GM18861 (cell line): ENCODE data around the gene TMEM156.

Experiments used
- ATAC-seq: cut with Tn5 transposase; IDR thresholded peaks from one replicate; pipeline ENCODE4 v1.9.1; 2021; ENCODE audit not compliant: unreplicated experiment

Gene TMEM156

DNA sequence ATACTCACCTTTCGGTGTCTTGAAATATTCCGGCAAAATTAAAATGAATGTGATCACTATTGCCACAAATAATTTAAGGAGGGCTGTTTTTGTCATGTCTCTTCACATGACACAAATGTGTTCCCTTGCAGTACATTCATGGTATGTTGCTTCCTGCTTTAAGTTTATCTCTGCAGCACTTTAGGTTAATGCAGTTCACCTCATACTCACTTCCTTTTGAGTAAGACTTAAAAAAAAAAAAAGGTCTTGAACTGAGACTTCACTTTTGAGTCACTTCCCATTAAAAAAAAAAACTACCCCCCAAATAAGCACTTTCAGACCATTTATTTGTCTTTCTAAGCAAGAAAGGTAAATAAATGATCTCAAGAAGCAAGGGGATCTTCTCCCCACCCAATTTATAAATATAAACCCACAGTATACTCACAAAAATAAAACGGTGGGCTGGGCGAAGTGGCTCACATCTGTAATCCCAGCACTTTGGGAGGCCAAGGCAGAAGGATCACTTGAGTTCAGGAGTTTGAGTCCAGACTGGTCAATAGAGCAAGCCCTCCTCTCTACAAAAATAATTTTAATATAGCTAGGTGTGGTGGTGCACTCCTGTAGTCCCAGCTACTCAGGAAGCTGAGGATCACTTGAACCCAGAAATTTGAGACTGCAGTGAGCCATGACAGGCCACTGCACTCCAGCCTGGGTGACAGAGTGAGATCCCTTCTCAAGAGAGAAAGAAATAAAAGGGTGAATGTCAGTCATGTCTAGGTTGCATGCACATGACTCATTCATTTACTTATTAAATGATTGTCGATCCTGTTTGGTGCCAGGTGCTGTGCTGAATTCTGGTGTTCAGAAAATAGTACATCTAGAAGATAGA, at the start of gene TMEM156:
Gene TMEM156, minus strand, starts transcription at position 192 of the 868 bp plus-strand sequence. Its CDS starts 96 bp downstream, at position 96.
- peak; percentile 58 for ATAC-seq

GRCh38 chr4:39078829-39079228, 46.6 kb upstream of the TMEM156 start:
- ATAC-seq: no peak

GRCh38 chr4:39068907-39069306, 36.7 kb upstream of the TMEM156 start:
- no peak for ATAC-seq

GRCh38 chr4:39067451-39067850, 35.2 kb upstream of the TMEM156 start:
- ATAC-seq: no peak

DNA sequence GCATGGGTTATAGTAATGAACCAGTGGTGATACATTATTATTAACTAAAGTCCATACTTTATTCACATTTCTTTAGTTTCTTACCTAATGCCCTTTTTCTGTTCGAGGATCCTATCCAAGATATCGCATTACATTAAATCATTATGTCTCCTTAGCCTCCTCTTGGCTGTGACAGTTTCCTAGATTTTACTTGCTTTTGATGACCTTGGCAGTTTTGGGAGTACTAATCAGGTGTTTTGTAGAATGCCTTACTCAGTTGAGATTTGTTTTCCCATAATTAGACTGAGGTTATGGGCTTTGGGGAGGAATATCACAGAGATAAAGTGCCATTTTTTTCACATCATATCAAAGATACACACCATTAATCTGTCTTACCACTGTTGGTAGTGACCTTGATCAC, 34.8 kb upstream of the TMEM156 start:
- ATAC-seq: no peak

DNA sequence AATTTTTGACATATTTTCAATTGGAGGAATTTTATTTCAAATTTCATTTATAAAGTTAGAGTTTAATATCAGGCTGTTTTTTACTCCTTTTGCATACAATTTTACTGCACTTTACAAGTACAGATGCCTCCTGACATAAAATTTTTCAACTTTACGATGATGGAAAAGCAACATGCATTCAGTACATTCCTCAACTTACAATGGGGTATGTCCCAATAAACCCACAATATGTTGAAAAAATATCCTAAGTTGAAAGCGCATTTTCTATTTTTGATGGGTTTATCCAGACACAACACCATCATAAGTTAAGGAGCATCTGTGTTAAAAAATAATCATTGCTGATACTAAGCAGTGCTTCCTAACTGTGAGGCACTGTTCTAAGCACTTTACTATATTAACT, 34.2 kb upstream of the TMEM156 start:
- ATAC-seq: no peak

DNA sequence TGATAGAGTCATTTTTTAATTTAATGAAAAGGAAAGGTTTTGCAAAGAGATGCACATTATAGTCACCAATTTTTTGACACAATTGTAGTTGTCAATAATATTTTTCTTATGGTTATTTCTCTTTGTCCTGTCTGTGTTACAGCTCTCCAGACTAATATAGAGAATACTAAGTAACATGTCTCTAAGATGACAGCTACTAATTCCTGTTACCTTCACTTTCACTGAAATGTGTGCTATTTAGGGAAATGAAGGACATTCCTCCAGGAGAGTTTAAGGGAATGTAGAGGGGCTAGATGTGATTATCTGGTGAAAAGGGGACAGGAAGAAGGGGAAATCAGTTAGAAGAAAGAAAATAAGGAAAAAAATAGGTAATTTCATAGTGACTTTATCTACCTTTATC, 31.2 kb upstream of the TMEM156 start:
- no peak for ATAC-seq

DNA sequence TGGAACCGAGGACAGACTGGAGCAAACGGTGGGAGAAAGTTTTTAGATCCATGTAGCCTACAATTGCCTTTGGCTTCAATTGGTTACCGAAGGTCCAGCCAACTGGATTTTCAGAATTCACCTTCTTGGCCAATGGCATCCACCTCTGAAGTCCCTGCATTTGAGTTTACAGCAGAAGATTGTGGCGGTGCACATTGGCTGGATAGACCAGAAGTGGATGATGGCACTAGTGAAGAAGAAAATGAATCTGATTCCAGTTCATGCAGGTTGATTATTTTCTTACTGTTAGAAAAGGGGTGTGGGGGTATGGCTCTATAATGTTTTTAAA, 30.5 kb upstream of the TMEM156 start:
- ATAC-seq: no peak

DNA sequence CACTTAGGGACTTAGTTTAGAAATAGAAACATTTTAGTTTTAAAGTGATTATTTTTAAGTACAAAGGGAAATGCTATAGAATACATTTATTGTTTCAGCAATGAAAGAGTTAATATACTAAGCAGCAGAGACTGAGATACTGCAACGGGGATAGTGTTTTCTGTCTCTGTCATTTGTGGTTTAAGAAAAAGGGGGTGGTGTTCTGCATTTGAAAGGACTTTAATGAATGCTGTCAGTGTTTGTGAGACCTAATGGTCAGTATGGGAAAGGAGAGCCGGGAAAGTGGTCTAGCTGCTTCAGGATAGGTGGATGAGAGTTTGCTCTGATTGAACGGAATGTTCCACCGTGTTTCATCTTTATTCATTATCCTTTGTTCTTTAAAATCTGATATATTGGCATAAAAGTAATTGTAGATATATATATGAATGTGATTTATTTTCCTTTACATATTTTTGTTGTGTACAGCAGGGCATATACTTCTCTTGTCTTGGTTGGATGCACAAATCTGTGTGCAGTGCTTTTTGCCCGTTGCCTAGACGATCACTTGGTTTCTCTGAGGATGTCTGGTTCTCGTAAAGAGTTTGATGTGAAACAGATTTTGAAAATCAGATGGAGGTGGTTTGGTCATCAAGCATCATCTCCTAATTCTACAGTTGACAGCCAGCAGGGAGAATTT, 30.0 kb upstream of the TMEM156 start, which contains the start of gene KLHL5:
Gene KLHL5, plus strand, starts transcription at position 139 of the 676 bp plus-strand sequence. Its CDS starts 421 bp downstream, at position 560.
- ATAC-seq: no peak

DNA sequence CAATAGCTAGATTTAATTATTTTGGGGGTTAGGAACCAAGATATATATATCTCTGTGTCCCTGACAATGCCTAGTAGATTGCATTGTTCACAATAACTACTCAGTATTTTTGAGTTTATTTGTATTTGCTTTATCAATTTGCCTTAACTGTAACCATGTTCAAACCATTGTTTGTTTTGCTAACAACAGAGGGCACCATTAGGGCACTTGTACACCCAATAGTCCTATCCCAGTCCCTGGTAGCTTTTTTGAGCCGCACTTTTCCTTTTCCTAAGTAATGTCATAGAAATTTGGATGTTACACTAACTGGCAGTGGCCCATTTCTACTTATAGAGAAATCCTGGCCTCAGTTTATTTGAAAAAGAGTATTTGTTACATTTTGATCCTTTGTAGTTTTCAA, 29.2 kb upstream of the TMEM156 start:
- no peak for ATAC-seq

GRCh38 chr4:39056023-39056422, 23.8 kb upstream of the TMEM156 start:
- ATAC-seq: no peak

GRCh38 chr4:39054497-39054896, 22.3 kb upstream of the TMEM156 start:
- no peak for ATAC-seq

DNA sequence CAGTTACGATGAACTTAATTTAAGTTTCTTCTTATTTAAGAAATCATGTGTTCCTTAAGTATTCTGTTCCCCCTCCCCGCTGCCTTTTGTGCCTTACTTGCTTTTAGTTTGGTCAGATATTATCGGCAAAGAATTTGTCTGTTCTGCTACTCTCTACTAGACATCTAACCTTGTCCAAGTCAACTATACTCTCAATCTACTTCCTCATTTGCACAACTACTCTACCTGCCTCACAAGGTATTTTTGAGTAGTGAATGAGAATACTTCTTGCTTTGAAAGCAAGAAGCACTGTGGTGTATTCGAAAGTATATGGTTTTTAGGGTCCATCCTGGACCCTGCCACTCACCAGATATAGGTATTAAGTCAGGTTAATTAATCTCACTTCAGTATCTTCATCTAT, 21.8 kb upstream of the TMEM156 start:
- ATAC-seq: no peak

DNA sequence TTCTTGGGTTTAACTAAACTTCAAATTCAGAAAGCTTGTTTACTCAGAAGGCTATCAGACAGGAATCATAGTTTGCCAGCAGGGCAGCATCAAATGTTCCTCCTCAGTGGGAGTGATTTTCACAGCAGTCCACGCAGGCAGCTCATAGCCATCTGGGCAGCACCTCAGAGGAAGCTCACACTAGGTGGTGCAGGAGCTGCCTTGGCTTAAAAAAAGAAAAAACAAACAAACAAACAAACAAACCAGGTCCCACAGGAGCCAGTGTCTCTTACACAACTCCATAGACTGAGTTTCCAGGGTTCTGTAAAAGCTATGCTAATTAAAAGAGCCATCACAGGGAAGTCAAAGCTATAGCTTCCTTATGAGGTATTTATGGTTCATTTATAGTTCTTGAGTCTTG, 19.3 kb upstream of the TMEM156 start:
- no peak for ATAC-seq

DNA sequence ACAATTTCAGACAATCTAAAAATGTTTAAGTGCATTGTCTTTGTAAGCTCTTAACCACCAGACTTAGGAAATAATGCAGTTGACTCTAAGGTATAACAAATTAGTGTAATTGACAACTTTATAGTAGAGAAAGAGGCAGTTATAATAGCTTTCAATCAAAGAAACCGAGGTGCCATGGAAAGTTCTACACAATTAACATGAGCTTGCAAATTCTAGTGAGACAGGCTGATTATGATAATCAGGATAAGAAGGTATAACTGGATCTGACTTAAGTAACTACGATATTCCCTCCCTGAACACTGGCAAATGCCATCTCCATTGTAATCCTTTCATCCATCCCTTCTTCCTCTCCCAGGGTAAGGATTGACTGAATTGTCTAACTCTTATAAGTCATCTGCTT, 18.4 kb upstream of the TMEM156 start:
- ATAC-seq: no peak

DNA sequence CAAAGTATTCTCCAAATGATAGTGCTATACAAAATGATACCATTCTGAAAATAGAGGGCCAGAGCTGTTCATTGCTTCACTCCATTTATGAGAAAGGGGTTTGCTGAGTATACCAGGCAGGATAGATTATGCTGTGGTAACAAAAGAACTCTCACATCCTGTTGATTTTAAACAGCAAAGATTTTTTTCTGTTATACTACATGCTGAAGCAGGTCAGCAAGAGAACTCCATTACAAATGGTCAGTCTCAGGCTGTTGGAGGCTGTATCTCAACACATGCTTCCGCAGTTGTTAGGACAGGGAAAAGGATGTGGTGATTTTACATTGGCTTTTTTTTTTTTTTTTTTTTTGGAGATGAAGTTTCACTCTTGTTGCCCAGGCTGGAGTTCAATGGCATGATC, 16.1 kb upstream of the TMEM156 start:
- no peak for ATAC-seq

GRCh38 chr4:39047681-39048080, 15.5 kb upstream of the TMEM156 start:
- no peak for ATAC-seq

DNA sequence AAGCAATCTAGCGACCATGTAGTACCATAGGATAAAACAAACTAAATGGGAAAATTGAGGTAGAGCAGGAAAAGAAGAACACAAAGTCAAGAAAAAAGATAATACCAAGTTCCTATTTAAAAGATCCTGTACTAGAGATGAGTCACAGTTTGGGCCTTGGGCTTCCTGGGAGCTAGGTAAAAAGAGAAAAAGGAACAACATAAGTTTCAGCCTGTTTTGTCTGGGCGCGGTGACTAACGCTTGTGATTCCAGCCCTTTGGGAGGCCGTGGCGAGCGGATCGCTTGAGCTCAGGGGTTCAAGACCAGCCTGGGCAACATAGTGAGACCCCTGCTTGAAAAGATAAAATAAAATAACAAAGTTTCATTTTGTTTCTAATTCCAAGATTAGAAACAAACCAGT, 14.0 kb upstream of the TMEM156 start:
- no peak for ATAC-seq

DNA sequence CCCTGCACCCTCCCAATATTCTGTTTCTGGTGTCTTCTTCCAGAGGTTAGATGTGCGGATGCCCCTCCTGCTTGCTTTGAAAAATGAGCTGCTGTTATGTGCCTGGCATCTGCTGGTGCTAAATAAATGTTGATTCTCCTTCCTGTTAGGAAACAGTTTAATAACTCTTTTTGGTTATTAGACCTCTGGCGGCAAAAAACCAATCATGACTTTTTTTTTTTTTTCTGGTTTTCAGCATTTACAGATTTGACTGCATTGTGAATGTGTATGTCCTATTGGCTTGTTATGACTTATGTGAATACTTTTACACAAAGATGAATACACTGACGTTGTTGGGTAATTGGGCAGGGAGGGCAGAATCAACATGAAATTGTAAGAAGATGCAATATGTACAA, 13.6 kb upstream of the TMEM156 start:
- no peak for ATAC-seq

- no peak for ATAC-seq
Observed at GRCh38 chr4:39044956-39045826, 13.0 kb upstream of the TMEM156 start.

- ATAC-seq: peak; percentile 54
Observed at GRCh38 chr4:39044364-39044955, 12.3 kb upstream of the TMEM156 start.
